Measurements from ENCODE around the gene RCCD1.

- no peak for TF ChIP-seq CTCF (IDR thresholded peaks at IDR 0.05)
- TF ChIP-seq CREB1 (CRISPR knock-in tag; IDR thresholded peaks at IDR 0.05) = no peak
- TF ChIP-seq E2F1 (CRISPR knock-in tag; IDR thresholded peaks at IDR 0.05) = no peak
- no peak for TF ChIP-seq HMGXB4 (CRISPR knock-in tag; IDR thresholded peaks at IDR 0.05)
- no peak for TF ChIP-seq ATF3 (CRISPR knock-in tag; conservative IDR thresholded peaks at IDR 0.05)
Measured at GRCh38 chr15:90953947-90954711, 555 bp upstream of the RCCD1 start.

All from WTC11 (cell line).